ENCODE measurements around the gene LILRB5. TPM values are rescaled to one million over a fixed set of nuclear protein-coding genes. Genes with fewer than 3 reads are reported as not detected.

Gene LILRB5
- total RNA-seq, 1 experiment from 2014 or later, result 0.05 TPM

DNA sequence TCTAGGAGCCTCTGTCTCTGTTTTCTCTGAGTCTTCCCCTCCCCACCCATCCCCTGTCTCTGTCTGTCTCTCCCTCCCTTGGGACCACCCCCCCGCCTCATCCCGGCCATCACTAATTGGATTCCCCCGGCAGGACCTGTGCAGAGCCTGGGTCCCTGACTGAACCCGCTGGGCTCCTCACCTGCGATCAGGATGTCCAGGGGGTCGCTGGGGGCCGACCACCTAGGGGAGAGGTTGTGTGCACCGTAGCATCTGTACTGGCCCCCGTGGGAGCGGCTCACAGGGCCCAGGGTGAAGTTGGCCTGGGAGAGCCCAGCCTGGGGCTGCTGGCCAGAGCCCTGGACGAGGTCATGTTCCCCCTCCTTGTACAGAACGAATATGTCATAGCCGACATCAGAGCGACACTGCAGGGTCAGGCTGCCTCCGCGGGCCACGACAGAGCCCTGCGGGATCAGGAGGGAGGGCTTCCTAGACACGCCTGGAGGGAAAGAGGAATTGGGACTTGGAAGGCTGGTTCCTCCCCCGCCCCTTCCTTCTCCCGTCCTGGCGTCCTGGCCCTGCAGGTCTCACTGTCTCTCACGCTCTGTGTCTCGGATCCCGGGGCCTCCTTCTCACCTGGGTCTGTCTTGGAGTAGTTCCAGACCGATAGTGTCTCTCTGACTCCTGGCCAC, 1.8 kb downstream of the LILRB5 start:
- DNase-seq (ENCODE audit: low read depth, low spot score), result no peak
- intact Hi-C loops (cut with micrococcal nuclease; ENCODE audit: unreplicated experiment), result no loop called here
- Histone ChIP-seq H3K27me3 (ENCODE audit: control insufficient read depth, insufficient read depth, low read length) (peaks cover 6% of the 10 kb centered on the region), H3K27ac (ENCODE audit: low read length) (no peak overlapping the region), H3K4me1 (ENCODE audit: control insufficient read depth, insufficient read depth, low read length) (no peaks in the 10 kb centered on the region; the same call in 1 of the 2 replicates), H3K4me3 (ENCODE audit: low read depth in 2 of 2, low read length in 2 of 2) (no peak overlapping the region), H3K36me3 (ENCODE audit: control insufficient read depth, insufficient read depth, low read length) (no peaks in the 10 kb centered on the region), H3K9me3 (ENCODE audit: control insufficient read depth, insufficient read depth, low read depth, low read length) (no peaks in the 10 kb centered on the region)
- ChIA-PET POLR2A (interaction anchor here (0.6 kb wide), 2 partner anchors 44 to 306 kb away, joined by 3 to 4 read pairs; no protein-coding TSS in a partner anchor), CTCF (interaction anchor here (0.6 kb wide), 1 partner anchor 38 kb away, joined by 6 read pairs; no protein-coding TSS in a partner anchor)
- TF ChIP-seq CTCF (IDR thresholded peaks at IDR 0.05) (no peak), SIN3A (IDR thresholded peaks at IDR 0.05; ENCODE audit: borderline replicate concordance, insufficient read depth, low read depth, low read length) (no peak), POLR2AphosphoS5 (IDR thresholded peaks at IDR 0.05; ENCODE audit: low read depth, low read length) (no peak), TCF7L2 (IDR thresholded peaks at IDR 0.05; ENCODE audit: low read depth, low read length) (no peak)
- TF ChIP-seq, protein P1, sequence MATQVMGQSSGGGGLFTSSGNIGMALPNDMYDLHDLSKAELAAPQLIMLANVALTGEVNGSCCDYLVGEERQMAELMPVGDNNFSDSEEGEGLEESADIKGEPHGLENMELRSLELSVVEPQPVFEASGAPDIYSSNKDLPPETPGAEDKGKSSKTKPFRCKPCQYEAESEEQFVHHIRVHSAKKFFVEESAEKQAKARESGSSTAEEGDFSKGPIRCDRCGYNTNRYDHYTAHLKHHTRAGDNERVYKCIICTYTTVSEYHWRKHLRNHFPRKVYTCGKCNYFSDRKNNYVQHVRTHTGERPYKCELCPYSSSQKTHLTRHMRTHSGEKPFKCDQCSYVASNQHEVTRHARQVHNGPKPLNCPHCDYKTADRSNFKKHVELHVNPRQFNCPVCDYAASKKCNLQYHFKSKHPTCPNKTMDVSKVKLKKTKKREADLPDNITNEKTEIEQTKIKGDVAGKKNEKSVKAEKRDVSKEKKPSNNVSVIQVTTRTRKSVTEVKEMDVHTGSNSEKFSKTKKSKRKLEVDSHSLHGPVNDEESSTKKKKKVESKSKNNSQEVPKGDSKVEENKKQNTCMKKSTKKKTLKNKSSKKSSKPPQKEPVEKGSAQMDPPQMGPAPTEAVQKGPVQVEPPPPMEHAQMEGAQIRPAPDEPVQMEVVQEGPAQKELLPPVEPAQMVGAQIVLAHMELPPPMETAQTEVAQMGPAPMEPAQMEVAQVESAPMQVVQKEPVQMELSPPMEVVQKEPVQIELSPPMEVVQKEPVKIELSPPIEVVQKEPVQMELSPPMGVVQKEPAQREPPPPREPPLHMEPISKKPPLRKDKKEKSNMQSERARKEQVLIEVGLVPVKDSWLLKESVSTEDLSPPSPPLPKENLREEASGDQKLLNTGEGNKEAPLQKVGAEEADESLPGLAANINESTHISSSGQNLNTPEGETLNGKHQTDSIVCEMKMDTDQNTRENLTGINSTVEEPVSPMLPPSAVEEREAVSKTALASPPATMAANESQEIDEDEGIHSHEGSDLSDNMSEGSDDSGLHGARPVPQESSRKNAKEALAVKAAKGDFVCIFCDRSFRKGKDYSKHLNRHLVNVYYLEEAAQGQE (IDR thresholded peaks at IDR 0.05; ENCODE audit: insufficient read depth in 1 of 2, low read depth in 2 of 2, low read length in 1 of 2), result no peak
- ATAC-seq, result no peak
- BruUV-seq (replicated peaks), result no TSS peak
- in situ Hi-C loops (cut with HindIII; ENCODE audit: low pct_unique_long_range_greater_than_20kb, low sequenced_read_pairs), result no loop called here

DNA sequence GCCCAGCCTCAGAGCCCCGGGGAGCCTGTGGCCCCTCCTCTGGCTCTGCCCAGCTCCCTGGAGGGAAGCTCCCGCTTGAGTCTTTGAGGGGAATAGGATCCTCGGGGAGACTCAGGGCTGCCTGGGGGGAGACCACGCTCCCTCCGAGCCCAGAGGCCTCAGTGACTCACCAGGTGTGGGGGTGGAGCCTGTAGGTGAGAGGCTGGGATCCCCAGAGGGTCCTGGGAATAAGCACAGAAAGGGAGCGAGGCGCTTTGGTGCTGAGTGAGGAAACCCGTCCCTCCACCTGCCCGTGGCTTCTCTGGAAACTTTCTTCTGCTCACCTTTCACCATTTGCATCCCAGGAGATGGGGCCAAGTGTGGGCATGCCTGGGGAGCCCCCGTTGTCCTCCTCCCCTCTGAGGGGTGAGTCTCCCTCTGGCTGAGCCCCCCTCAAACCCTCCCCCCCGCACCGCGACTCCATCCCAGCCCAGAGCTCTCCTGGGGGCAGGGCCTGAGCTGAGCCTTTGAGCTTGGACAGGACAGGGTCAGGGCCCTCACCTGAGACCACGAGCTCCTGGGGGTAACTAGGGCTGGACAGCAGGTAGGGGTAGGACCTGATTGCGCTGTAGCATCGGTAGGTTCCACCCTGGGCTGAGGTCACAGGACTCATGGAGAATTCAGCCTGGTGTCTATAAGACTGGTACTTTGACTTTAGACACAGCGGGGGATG, 2.7 kb downstream of the LILRB5 start:
- Histone ChIP-seq H3K27ac (ENCODE audit: low read length) (no peak overlapping the region), H3K27me3 (ENCODE audit: control insufficient read depth, insufficient read depth, low read length) (peaks cover 7% of the 10 kb centered on the region), H3K36me3 (ENCODE audit: control insufficient read depth, insufficient read depth, low read length) (no peaks in the 10 kb centered on the region), H3K9me3 (ENCODE audit: control insufficient read depth, insufficient read depth, low read depth, low read length) (no peaks in the 10 kb centered on the region), H3K4me3 (ENCODE audit: low read depth in 2 of 2, low read length in 2 of 2) (no peak overlapping the region), H3K4me1 (ENCODE audit: control insufficient read depth, insufficient read depth, low read length) (no peaks in the 10 kb centered on the region; the same call in 1 of the 2 replicates)
- intact Hi-C loops (cut with micrococcal nuclease; ENCODE audit: unreplicated experiment) (no loop called here), in situ Hi-C loops (cut with HindIII; ENCODE audit: low pct_unique_long_range_greater_than_20kb, low sequenced_read_pairs) (no loop called here)
- ATAC-seq (0 out of 2 replicates have a peak, but pooled peaks have one; percentile 15), DNase-seq (ENCODE audit: low read depth, low spot score) (no peak)
- ChIA-PET POLR2A (no interaction called here), CTCF (interaction anchor here (0.6 kb wide), 2 partner anchors 37 to 196 kb away, joined by 5 to 6 read pairs; no protein-coding TSS in a partner anchor)
- BruUV-seq (replicated peaks), result no TSS peak
- no peak for TF ChIP-seq POLR2AphosphoS5 (IDR thresholded peaks at IDR 0.05; ENCODE audit: low read depth, low read length)
- TF ChIP-seq CTCF (IDR thresholded peaks at IDR 0.05), result no peak
- TF ChIP-seq TCF7L2 (IDR thresholded peaks at IDR 0.05; ENCODE audit: low read depth, low read length), result no peak
- TF ChIP-seq, protein P1 (IDR thresholded peaks at IDR 0.05; ENCODE audit: insufficient read depth in 1 of 2, low read depth in 2 of 2, low read length in 1 of 2), result no peak
- no peak for TF ChIP-seq SIN3A (IDR thresholded peaks at IDR 0.05; ENCODE audit: borderline replicate concordance, insufficient read depth, low read depth, low read length)
